GM19468 (cell line): Measurements from ENCODE around the gene OTOP3.

Experiments used
- ATAC-seq: cut with Tn5 transposase; IDR thresholded peaks from one replicate; pipeline ENCODE4 v1.9.1; 2021; ENCODE audit warnings: mild to moderate bottlenecking, moderate library complexity, moderate number of reproducible peaks; ENCODE audit not compliant: unreplicated experiment; ENCODE audit errors: extremely low read depth

OTOP3 gene

DNA sequence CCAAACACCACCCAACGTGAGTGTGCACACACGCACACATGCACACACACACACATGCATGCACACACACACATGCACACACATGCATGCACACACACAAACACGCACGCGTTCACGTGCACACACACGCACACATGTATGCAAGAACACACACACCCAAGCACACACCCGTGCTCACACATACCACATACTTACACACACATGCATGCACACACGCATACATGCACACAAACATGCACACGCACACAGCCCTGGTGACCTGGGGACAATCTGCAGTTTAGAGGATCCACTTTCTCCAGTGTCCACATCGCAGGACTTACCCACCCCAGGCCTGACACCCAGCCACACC lies 18.9 kb upstream of the OTOP3 start:
- ATAC-seq, result no peak

DNA sequence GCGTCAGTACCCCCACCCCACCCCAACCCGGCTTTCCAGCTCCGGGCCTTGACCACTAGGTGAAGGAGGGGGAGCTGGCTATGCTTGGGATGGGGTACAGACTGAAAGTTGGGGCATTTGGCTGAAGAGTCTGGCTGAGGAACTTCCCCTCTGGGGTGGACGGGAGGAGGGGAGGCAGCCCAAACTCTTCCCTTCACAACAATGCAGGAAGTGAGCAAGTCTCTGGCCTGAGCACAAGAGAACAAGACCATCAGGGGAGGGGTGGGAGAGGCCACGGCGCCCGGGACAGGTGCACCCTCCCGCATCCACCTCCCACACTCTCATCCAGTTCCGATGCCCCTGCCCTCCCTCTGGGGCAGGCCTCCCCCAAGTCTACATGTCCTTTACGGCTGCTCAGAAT lies 18.3 kb upstream of the OTOP3 start:
- ATAC-seq, result no peak

DNA sequence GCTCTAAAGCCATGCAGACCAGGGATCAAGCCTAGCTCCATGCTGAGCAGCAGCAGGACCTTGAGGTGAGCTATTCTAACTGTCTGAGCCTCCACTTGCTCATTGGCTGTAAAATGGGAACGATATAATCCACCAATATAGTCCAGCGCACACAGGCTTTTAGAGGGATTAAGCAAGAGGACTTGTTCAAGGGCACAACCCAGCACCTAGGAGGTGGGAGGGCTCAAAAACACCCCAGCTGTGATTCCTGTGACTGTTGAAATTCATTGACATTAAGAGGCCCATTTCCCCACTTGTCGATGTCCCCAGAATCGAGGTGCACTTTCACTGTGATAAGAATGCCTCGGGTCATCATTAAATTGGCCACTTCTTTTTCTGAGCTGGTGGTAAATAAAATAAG lies 16.8 kb upstream of the OTOP3 start:
- no peak for ATAC-seq

GRCh38 chr17:74919440-74920305 lies 16.0 kb upstream of the OTOP3 start:
- ATAC-seq, result no peak

GRCh38 chr17:74920306-74920620 lies 15.4 kb upstream of the OTOP3 start:
- ATAC-seq, result no peak

GRCh38 chr17:74920642-74921025 lies 15.1 kb upstream of the OTOP3 start:
- ATAC-seq, result no peak

DNA sequence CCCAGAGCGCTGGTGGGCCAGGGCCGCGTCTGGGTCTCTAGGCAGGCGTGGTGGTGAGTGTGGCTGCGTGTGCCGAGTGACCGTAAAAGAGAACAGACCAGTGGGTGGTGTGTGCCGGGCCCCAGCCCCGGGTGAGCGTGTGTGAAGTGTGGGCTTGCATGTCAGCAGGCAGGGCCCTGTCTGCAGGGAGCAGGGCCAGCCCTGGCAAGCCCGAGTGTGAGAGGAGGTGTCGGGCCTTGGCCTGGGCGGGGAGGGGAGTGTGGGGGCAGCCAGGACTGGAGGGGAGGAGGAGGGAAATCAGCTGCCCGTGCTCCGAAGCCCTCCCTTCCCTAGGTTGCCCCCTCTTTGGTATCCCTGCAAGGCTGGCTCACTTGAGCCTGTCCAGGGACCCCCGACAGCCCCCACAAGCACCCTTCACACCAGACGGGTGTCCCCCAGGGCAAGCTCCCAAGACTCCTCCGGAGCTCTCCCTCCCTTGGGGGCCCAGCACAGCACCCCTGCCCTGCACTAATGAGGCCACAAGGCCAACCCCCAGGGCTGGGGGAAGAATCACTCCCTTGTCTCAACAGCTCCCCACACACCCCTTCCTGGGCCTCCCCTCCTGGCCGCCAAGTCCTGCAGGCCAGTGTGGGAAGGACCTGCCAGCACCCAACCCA lies 14.5 kb upstream of the OTOP3 start:
- ATAC-seq, result no peak

DNA sequence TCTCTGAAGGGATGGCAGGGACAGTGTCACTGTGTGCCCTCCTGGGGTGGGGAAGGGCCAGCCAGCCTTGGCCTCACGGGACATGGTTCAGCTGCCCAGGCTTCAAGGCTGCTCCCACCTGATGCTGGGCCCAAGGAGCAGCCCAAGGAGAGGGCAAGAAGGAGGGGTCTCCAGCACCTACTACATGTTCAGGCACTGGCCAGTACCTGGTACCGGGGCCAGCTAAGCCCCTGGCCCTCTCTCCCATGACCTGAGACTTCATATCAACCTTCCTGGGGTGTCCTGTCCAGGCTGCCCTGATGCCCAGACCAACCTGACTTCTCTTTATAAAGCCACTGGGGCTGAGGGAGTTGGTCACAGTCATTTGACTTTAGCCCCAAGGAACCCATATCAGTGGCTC lies 13.9 kb upstream of the OTOP3 start:
- ATAC-seq, result no peak

- no peak for ATAC-seq
Measured at GRCh38 chr17:74922172-74922571, 13.5 kb upstream of the OTOP3 start.

- ATAC-seq, result no peak
Measured at GRCh38 chr17:74922694-74923537, 12.8 kb upstream of the OTOP3 start, which contains the start of gene USH1G. Gene USH1G (minus strand): TSS chr17:74923255. CDS start chr17:74923073, 182 bp downstream.

DNA sequence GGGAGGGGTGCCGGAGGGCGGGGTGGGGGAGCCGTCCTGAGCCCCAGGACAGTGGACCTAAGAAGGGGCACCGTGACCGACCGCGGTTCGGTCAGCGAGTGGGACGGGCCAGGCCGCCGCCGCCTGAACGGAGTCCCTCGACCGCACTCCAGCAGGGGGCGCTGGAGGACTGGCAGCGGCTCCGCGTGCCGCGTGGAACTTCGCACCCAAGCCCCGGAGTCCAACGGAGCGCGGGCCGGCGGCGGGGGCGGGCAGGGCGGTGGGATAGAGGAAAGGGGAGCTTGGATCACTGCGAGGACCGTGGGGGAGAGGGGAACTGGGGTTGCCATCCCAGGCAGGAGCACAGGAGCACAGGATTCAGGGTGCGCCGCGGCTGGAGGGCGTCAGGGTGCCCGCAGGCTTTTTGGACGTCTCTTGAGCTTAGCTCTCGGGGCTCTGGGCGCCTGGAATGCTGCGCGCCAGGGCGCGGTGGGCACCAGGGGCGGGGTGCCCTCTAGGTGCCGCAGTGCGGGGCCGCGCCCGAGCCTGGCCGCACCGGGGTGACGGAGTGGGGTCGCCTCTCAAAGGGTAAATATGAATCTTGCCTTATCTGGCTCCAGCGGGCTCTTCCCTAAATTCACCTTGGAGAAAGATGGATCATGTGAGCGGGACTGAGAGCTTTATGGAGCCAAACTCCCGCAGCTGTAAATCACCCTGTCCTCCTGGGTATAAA lies 12.0 kb upstream of the OTOP3 start:
- ATAC-seq, result no peak

DNA sequence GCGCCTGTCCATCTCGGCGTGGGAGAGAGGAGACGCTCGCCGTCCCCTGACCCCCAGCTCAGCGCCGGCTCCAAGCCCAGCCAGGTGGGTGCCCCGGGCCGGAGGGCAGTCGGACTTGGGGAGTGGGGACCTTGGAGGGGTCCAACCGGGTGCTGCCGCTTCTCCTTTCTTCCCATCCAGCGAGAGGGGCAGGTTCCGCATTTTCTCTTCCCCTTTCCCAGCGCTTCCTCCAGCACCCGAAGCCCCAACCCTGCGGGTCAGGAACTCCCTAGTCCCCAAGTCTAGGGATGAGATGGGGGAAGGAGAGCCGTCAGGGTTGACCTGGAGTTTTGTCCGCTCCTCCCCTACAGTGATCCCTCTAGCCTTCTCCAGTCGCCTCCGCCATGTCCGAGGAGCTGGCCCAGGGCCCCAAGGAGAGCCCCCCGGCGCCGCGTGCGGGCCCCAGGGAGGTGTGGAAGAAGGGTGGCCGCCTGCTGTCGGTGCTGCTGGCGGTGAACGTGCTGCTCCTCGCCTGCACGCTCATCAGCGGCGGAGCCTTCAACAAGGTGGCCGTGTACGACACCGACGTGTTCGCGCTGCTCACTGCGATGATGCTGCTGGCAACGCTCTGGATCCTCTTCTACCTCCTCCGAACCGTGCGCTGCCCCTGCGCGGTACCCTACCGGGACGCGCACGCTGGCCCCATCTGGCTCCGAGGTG lies 11.3 kb upstream of the OTOP3 start, which contains the start of gene OTOP2:
Gene OTOP2 (plus strand): TSS at position 24 of the 699 bp plus-strand sequence. CDS start 360 bp downstream, at position 384.
- ATAC-seq, result no peak

DNA sequence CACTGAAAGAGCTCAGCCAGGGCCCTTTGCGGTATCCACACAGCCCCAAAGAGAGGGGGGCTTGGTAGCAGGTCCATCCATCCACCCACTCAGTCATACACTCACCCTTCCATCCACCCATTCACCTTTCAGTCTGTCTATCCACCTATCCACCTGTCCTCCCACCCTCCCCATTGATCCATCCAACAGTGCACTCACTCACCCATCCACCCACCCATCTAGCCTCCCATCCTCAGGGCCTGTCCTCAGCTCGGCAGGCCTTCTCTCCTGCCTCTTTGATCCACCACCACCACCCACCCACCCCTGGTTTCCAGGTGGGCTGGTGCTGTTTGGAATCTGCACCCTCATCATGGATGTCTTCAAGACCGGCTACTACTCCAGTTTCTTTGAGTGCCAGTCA lies 10.5 kb upstream of the OTOP3 start:
- no peak for ATAC-seq

- ATAC-seq, result no peak
Measured at GRCh38 chr17:74928786-74929185, 6.9 kb upstream of the OTOP3 start.

GRCh38 chr17:74930535-74931036 lies 5.1 kb upstream of the OTOP3 start:
- ATAC-seq, result no peak

GRCh38 chr17:74935048-74935447 lies 650 bp upstream of the OTOP3 start:
- no peak for ATAC-seq

DNA sequence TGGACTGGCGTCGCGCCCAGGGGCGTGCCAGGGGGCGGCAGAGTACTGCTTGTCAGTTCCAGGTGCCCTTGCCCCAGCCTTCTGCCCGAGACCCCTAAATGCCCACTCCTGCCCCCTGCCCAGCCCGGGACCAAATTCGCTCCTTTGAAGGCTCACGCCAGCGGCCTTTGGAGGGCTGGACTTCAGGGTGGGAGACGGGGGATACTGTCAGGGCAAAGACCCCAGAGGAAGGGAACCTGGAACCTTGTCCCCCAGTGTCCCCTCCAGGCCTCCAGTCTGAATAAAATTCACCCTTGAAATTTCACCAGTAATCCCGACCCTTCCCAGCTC lies 737 bp downstream of the OTOP3 start:
- ATAC-seq, result no peak

GRCh38 chr17:74937064-74938051 lies 1.7 kb downstream of the OTOP3 start:
- ATAC-seq, result no peak
